HCT116 (cell line): ENCODE results near the gene ADCY10. TPM values are rescaled to one million over a fixed set of nuclear protein-coding genes. Genes with fewer than 3 reads are reported as not detected.

Experiments
- ATAC-seq: fragments of 200-7000 bp; cut with Tn5 transposase; 2 replicates; pipeline ENCODE4 v1.9.1; 2020; ENCODE audit warnings: mild to moderate bottlenecking, moderate library complexity
- BruUV-seq: library from RNA; stranded (reverse); fragments of 400-500 nt; replicated peaks from 2 replicates; lab custom pipeline; 2021; lab: Mats Ljungman, UMichigan
- CTCF ChIA-PET: fragments of 300-600 bp; sonication (Branson Sonifier 250); formaldehyde crosslinking; loops from one replicate; lab custom pipeline; 2021; ENCODE audit warnings: antibody characterized with exemption; lab: Charles Lee
- POLR2A ChIA-PET: fragments of 300-600, 350-600 bp; sonication (Branson Sonifier 250); formaldehyde crosslinking; loops from one replicate; lab custom pipeline; 2021; ENCODE audit warnings: antibody characterized with exemption; lab: Charles Lee
- RAD21 ChIA-PET, 2 experiments: fragments of 300-600 bp; sonication (Branson Sonifier 250); formaldehyde crosslinking; loops; one replicate each; lab custom pipeline; 2023; ENCODE audit warnings: low total read pairs in 2 of 2; ENCODE audit not compliant: uncharacterized antibody in 2 of 2, unreplicated experiment in 2 of 2, low non-redundant PET in 1 of 2; lab: Charles Lee
- DNase-seq: peaks from one replicate; pipeline ENCODE4 v3.0.0-alpha.2; 2010; ENCODE audit warnings: low read depth, low spot score
- H2AFZ ChIP-seq: fragments of 200-600 bp; shearing (Covaris generic), sonication (generic); 2 replicates; pipeline ENCODE4 v1.6.1; 2017; ENCODE audit warnings: low read depth, mixed run types, mixed read lengths, antibody characterized with exemption, low read length; ENCODE audit not compliant: poor library complexity, severe bottlenecking
- H3K27ac ChIP-seq: 2 replicates; pipeline ENCODE4 v1.5.1; 2012; ENCODE audit warnings: low read depth, low read length
- H3K27me3 ChIP-seq: fragments of 200-600 bp; sonication (generic); 2 replicates; pipeline ENCODE4 v1.6.1; 2016; ENCODE audit warnings: mixed run types, low read length, mixed read lengths; ENCODE audit not compliant: insufficient read depth
- H3K36me3 ChIP-seq, 2 experiments: fragments of 200-500 bp in 1 of 2; fragments of 200-600 bp in 1 of 2; sonication (Bioruptor generic) in 1 of 2; sonication (generic) in 1 of 2; 2 replicates each; pipeline versions ENCODE4 v1.5.1 to v1.6.1; 2014 to 2016; ENCODE audit warnings: low read length in 2 of 2, inconsistent platforms in 1 of 2, mixed read lengths in 1 of 2, mixed run types in 1 of 2; ENCODE audit not compliant: insufficient read depth in 2 of 2, control insufficient read depth in 1 of 2
- H3K4me1 ChIP-seq, 2 experiments: fragments of 200-600 bp in 1 of 2; sonication (generic) in 1 of 2; 2 replicates each; pipeline versions ENCODE4 v1.5.1 to v1.6.1; 2012 to 2017; ENCODE audit warnings: low read length in 2 of 2, inconsistent platforms in 1 of 2, mild to moderate bottlenecking in 1 of 2, mixed read lengths in 1 of 2, mixed run types in 1 of 2, moderate library complexity in 1 of 2; ENCODE audit not compliant: insufficient read depth in 2 of 2, control insufficient read depth in 1 of 2
- H3K4me2 ChIP-seq: fragments of 200-600 bp; sonication (generic); 2 replicates; pipeline ENCODE4 v1.6.1; 2017; ENCODE audit warnings: mixed run types, low read length, mixed read lengths
- H3K4me3 ChIP-seq, 2 experiments: fragments of 200-600 bp in 1 of 2; sonication (generic) in 1 of 2; replicated peaks in 1 of 2; 2 replicates each; pipeline ENCODE4 v1.5.1; 2011 to 2016; ENCODE audit warnings: low read length in 2 of 2, control low read depth in 1 of 2, low read depth in 1 of 2, mild to moderate bottlenecking in 1 of 2, mixed read lengths in 1 of 2, mixed run types in 1 of 2
- H3K79me2 ChIP-seq: fragments of 200-600 bp; sonication (generic); 2 replicates; pipeline ENCODE4 v1.6.1; 2017; ENCODE audit warnings: mild to moderate bottlenecking, mixed run types, low read length, moderate library complexity, mixed read lengths; ENCODE audit not compliant: insufficient read depth
- H3K9ac ChIP-seq: fragments of 200-600 bp; sonication (generic); 2 replicates; pipeline ENCODE4 v1.6.1; 2016; ENCODE audit warnings: low read length, mixed read lengths
- H3K9me2 ChIP-seq: fragments of 200-600 bp; sonication (generic), shearing (Covaris generic); 2 replicates; pipeline ENCODE4 v1.6.1; 2017; ENCODE audit warnings: mixed run types, mild to moderate bottlenecking, moderate library complexity; ENCODE audit not compliant: insufficient read depth
- H3K9me3 ChIP-seq, 2 experiments: fragments of 200-500 bp in 1 of 2; fragments of 200-600 bp in 1 of 2; sonication (Bioruptor generic) in 1 of 2; sonication (generic) in 1 of 2; 2 replicates each; pipeline ENCODE4 v1.6.1; 2014 to 2017; ENCODE audit warnings: low read length in 2 of 2, mixed read lengths in 2 of 2, inconsistent platforms in 1 of 2, low read depth in 1 of 2, mild to moderate bottlenecking in 1 of 2, mixed run types in 1 of 2, moderate library complexity in 1 of 2; ENCODE audit not compliant: control insufficient read depth in 1 of 2, insufficient read depth in 1 of 2
- H4K20me1 ChIP-seq: fragments of 200-600 bp; sonication (generic), shearing (Covaris generic); 2 replicates; pipeline ENCODE4 v1.6.1; 2017; ENCODE audit warnings: mixed run types, mild to moderate bottlenecking, moderate library complexity; ENCODE audit not compliant: insufficient read depth
- EZH2 ChIP-seq: fragments of 200-600 bp; sonication (generic); IDR thresholded peaks from 2 replicates; pipeline ENCODE4 v1.6.1; 2017; ENCODE audit warnings: antibody characterized with exemption, mixed run types
- EZH2phosphoT487 ChIP-seq: fragments of 200-600 bp; IDR thresholded peaks from 2 replicates; pipeline ENCODE4 v1.6.1; 2018; ENCODE audit warnings: antibody characterized with exemption, borderline replicate concordance
- FOSL1 ChIP-seq: IDR thresholded peaks from 2 replicates; pipeline ENCODE4 v1.6.1; 2012; ENCODE audit warnings: low read depth
- ZNF274 ChIP-seq: fragments of 200-500 bp; sonication (Bioruptor generic); IDR thresholded peaks from 2 replicates; pipeline ENCODE4 v1.6.1; 2014; ENCODE audit warnings: mild to moderate bottlenecking, low read depth, low read length, inconsistent platforms
- intact Hi-C: fragments of 100-400 bp; cut with micrococcal nuclease; formaldehyde crosslinking; loops from 2 replicates; pipeline ENCODE4 v1.10.0; 2022
- total RNA-seq: library from RNA; stranded (reverse); gene quantifications from one replicate; pipeline ENCODE4 v1.2.1, GENCODE V29; 2021; ENCODE audit not compliant: unreplicated experiment
- TF ChIP-seq, protein P1 (sequence below): IDR thresholded peaks from 2 replicates; pipeline ENCODE4 v1.6.1; 2012

Gene ADCY10
- total RNA-seq, 1 experiment from 2014 or later = 0.30 TPM

DNA sequence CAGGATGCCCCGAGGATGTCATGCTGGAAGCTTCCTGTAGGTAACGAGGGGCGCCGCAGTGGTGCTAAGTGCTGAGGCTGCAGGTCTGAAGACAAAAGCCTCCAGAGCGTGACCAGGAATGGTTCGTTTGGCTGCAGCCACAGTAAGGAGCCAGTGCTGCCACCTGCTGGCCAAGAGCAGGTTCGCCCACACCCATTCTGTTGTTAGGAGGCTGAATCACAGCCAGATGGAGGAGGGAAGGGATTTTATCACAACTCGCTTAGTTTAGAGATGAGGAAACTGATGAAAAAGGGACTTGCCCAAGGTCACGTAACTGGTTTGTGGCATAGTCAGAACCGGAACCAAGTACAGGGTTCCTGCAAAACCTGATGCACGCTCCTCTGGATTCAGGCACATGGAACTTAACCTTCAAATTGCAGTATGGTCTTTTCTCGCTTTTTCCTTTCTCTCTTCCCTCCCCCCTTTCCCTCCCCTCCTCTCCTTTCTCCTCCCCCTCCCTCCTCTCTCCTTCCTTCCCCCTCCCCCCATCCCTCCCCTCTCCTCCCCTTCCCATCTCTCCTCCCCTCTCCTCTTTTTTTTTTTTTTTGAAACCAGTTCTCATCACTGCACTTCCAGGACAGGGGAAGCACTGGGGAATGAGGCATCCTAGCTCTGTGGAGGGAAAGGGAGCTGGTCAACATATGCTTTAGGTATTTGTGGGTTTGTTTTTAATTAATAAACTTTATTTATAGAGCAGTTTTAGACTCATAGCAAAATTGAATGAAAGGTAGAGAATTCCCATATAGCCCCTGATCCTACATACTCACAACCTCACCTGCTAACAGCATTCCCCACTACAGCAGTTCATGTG, 110.4 kb downstream of the ADCY10 start (continued):
- TF ChIP-seq ZNF274 (no peak), EZH2phosphoT487 (no peak), EZH2 (no peak)
- TF ChIP-seq, protein P1, sequence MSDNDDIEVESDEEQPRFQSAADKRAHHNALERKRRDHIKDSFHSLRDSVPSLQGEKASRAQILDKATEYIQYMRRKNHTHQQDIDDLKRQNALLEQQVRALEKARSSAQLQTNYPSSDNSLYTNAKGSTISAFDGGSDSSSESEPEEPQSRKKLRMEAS = peak; percentile 44; the same call in 1 of the 2 replicates

DNA sequence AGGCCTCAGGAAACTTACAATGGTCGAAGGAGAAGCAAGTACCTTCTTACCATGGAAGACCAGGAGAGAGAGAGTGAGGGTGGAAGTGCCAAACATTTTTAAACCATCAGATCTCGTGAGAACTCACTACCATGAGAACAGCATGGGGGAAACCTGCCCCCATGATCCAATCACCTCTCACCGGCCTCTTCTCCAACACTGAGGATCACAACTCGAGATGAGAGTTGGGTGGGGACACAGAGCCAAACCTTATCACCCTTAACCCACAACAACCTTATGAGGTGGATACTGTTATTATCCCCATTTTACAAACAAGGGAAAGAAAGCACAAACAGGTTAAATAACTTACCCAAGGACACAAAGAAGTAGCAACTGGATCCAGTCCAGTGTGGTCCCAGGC, 111.7 kb downstream of the ADCY10 start:
- Histone ChIP-seq H2AFZ (no peak overlapping the region), H3K9ac (no peak overlapping the region), H3K4me2 (no peak overlapping the region), H3K9me3 (no peaks in the 10 kb centered on the region), H3K79me2 (no peaks in the 10 kb centered on the region), H3K9me2 (no peaks in the 10 kb centered on the region), H3K27ac (no peak overlapping the region), H3K36me3 (no peaks in the 10 kb centered on the region), H3K4me3 (no peak overlapping the region), H3K4me1 (peaks cover 0 to 7% of the 10 kb centered on the region in 2 experiments; a peak in 2 of 4 replicates), H3K27me3 (no peaks in the 10 kb centered on the region), H4K20me1 (no peaks in the 10 kb centered on the region)
- DNase-seq (no peak), ATAC-seq (no peak)
- no peak for TF ChIP-seq FOSL1
- no TSS peak for BruUV-seq
- POLR2A ChIA-PET = no interaction called here
- CTCF ChIA-PET = no interaction called here
- intact Hi-C loops = loop anchor here (5.0 kb wide), 1 partner anchor 200 kb away; no protein-coding TSS in a partner anchor
- RAD21 ChIA-PET = no interaction called here

DNA sequence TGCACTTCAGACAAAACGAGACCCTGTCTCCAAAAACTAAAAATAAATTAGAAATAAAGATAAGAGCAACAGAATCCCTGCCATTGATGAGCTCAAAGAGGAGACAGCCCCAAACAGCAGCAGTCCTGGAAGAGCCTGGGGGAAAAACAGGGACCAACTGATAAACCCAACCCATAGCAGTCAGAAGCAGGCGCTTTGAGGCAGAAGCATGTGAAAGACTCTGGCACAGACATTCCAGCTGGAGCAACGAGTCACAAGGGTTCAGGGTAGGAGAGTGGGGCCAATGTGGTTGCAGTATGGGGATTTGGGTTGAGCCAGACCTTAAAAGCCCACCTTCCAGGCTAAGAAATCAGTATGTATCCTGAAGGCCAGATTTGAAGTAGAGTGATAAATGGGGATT, 113.7 kb downstream of the ADCY10 start:
- Histone ChIP-seq H3K4me2 (no peak overlapping the region), H3K79me2 (no peaks in the 10 kb centered on the region), H3K36me3 (no peaks in the 10 kb centered on the region), H3K4me1 (peaks cover 0 to 18% of the 10 kb centered on the region in 2 experiments; a peak in 2 of 4 replicates), H2AFZ (no peak overlapping the region), H3K27ac (no peak overlapping the region), H3K9me2 (no peaks in the 10 kb centered on the region), H3K4me3 (no peak overlapping the region), H3K27me3 (no peaks in the 10 kb centered on the region), H3K9ac (no peak overlapping the region), H4K20me1 (no peaks in the 10 kb centered on the region), H3K9me3 (no peaks in the 10 kb centered on the region)
- DNase-seq = no peak
- CTCF ChIA-PET = no interaction called here
- POLR2A ChIA-PET = no interaction called here
- intact Hi-C loops = loop anchor here (5.0 kb wide), 1 partner anchor 198 kb away; no protein-coding TSS in a partner anchor
- no TSS peak for BruUV-seq
- no peak for TF ChIP-seq FOSL1
- RAD21 ChIA-PET = no interaction called here
- no peak for ATAC-seq
